ENCODE results near the gene RASGRP2.

The RASGRP2 gene

DNA sequence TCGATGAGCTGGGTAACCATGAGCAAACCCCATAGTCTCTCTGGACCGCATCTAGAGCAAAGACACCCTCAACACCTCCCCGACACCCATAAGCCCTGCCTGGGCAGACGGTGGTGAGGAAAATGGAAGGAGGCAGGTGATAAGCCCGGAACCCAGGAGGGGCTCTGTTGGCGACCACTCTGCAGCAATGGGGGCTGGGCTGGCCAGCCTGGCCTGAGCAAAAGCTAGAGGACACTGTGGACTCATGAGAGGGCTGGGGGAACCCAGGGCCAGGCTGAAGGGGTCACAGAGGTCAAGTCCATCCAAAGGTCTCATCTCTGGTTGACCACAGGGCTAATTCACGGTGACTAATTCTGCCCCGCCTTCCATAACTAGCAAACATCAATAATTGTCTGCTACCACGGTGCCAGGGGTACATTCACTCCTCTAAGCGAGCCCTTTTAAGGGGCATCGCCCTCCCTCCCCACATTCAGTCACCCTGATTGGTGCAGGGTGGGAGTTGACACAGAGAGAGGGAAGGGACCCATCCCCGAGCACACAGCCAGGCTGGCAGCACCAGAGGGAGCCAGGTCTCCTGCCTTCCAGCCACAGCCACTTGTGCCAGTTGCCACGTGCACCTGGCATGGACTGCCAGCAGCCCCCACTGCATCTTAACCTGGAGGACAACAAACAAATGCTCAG is 11.9 kb upstream of the RASGRP2 start:
- no peak for DNase-seq (ENCODE audit: low spot score)

DNA sequence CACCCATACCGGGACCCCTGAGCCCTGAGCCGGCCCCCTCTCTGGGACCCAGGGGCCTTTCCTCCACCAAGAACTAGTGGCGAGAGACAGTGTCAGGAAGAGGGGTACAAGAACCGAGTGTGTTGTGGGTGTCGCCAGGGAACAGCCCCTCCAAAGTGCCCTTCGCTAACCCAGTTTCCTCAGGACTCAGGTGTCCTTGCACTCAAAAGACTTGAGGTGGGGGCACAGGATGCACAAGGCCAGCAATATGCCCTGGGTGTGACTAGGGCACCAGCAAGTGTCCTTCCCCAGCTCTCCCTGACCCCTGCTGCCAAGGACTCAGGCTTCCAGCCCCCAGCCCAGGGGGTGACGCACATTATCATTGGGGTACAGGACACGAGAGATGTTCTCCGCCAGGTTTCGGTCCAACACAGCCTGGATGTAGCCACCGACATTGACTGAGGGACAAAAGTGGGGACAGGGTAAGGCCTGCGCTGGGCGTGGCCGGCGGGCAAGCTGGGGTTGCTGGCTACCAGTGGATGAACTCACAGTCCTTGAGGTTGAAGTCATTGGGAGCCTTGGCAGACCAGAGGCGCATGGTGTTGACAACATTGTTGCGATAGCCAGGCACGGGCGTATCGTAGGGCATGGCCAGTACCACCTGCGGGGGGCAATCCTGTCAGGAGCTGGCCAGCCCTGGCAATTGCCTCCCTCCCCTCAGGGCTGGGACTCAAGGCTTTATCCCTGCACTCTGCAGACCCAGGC is 11.1 kb upstream of the RASGRP2 start:
- no peak for DNase-seq (ENCODE audit: low spot score)

DNA sequence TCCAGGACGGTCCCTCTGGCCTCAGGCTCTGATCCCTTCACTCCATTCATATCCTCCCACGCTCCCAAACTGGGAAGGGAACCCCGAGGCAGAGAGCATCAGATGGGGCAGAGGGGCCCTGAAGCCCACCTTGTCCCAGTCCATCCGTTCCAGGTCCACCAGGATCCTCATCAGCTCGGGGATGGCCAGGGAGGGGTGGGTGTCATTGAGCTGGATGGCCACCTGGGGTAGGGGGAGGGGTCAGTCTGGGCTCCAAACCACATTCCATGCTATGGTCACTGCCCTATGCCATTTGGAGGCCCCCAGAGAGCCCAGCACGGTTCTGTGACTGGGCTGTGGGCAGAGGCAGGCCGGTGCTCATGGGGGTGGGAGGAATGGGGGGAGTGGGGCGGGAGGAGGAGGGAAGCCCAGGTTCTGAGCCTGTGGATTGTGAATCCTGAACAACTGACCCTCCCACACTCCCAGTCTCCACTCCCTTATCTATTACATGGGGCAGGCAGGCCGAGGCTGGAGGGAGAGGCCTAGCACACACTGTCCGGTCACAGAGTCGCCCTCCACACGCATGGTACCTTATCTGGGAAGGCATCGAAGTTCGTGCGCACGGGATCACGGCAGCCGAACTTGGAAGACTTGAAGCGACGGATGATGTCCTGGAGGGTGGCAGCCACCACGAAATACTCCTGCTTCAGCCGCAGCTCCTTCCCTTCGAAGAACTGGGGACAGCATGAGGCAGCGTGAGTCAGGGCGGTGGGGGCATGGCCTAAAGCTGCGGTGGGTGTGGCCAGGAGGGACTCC is 10.4 kb upstream of the RASGRP2 start:
- no peak for DNase-seq (ENCODE audit: low spot score)

DNA sequence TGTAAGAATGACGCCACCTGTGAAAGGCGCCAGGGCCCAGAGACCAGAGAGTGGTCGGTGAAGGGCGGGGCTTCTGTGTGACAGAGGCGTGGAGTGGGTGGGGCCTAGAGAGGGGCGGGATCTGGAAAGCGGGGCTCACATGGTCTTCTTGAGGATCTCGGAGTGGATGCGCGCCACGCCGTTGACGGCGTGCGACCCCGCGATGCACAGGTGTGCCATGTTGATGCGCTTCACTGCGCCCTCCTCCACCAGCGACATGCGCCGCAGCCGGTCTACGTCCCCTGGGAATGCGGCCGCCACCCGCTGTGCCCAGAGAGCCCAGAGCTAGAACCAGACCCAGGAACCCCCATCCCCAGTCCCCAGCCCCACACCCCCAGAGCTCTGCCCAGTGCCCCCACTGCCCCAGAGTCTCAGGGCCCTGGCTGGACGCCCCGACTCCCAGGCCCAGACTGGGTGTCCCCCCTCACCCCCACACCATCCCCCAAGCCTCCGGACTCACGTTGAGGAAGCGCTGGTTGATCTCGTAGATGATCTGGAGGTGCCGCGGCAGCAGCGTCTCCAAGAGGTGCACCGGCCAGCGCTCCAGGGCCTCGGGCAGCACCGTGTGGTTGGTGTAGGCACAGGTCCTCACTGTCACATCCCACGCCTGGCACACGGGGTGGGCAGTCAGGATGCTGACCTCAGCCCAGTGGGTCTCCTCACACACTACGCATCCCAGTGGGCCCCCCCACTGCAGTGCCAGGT is 9.6 kb upstream of the RASGRP2 start:
- no peak for DNase-seq (ENCODE audit: low spot score)

DNA sequence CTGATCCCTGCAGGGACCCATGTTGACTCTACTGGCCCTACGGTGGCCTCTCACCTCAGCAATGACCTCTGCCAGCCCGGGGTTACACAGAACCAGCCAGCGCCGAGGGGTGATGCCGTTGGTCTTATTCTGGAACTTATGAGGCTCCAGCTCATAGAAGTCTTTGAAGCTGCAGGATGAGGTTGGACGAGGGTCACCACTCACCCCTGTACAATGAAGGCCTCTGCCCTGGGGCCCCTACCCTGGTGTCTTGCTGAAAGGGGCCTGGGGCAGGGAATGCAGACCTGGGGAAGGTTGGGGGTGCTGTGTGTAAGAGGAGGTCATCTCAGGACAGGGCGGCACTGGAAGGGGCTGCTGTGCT is 9.1 kb upstream of the RASGRP2 start:
- no peak for DNase-seq (ENCODE audit: low spot score)

DNA sequence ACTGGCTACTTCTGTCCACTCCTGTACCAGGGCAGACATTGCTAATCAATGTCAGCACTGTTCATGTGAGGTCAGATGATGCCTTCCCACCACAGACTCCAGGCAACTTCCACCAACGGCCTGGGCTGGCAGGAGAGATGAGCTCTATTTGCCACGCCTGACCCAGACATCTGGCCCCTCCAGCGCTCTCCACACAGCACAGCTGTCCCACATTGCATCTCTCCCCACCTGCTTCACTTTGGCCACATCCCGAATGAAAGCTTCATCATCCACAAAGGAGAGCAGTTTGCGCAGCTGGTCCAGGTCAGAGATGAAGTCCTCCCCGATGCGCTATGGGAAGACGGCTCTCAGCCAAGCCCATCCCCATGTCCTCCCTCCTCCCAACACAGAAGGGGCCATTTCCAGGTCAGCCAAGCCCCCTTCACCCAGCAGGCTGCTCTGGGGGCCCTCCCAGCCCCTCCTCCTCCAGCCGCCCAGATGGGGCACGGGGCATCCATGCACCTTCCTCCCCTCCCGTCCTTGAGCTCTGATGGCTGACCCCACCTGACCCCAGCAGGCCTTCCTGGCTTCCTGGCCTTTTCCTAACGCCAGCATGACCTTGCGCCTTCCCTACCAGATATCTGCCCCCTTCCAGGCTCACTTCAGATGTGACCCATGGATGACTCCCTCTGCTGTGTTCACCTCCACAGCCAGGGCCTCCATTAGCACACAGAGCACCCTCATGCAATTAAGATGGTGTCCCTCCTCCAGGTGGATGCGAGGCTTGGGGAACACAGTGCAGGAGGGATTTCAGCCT is 8.4 kb upstream of the RASGRP2 start:
- no peak for DNase-seq (ENCODE audit: low spot score)

DNA sequence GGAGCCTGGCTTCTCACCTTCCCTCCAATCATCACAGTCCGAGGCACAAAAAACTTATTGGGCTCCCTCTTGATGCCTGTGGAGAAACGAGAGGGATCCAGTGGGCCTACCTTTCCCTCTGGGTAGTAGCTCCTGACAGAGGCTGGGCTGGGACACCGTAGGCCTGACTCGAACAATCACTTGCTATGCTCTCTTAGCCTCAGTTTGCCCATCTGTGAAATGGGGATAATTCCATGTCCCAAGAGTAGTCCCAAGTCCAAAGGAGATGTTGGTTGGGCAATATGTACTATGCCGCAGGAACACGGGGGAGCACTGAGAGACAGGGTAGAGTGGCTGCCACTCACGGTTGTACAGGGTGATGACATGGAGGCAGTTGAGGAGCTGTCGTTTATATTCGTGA is 7.6 kb upstream of the RASGRP2 start:
- no peak for DNase-seq (ENCODE audit: low spot score)

DNA sequence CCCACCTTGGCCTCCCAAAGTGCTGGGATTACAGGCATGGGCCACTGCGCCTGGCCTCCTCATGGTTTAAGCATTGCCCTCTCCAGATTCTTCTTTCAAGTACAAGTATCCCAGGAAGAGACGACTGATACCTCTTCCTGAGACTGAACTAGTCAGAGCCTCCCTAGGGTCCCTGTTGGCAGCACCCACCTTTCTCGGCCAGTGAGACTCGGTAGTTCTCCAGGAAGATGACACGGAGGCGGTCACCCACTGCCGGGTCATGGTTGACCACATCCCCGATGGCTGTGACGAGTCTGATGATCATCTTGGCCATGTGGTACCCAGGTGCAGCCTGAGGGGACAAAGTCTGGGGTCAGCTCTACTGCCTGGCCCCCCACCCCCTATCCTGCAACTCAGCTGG is 7.2 kb upstream of the RASGRP2 start:
- DNase-seq (ENCODE audit: low spot score): no peak

DNA sequence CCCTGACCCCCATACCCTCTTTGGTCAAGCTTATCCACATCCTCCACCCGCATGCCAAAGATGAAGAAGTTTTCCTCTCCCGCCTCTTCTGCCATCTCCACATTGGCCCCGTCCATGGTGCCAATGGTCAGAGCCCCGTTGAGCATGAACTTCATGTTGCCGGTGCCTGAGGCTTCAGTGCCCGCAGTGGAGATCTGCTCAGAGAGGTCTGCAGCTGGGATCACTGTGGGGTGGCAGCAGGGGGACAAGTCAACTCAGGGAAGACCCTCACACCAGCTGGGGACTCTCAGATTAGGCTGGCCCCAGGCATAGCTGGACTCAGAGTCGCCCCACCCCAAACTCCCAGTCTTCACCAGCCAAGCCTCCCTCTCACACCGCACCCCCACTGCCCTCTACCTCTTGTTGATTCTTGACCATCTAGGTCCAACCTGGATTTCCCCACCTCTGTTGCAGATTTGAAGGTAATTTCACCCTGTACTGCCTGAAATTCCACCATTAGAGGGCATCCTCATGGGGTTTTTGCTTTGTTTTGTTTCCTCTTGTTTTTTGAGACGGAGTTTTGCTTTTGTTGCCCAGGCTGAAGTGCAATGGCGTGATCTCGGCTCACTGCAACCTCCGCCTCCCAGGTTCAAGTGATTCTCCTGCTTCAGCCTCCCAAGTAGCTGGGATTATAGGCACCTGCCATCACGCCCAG is 6.6 kb upstream of the RASGRP2 start:
- no peak for DNase-seq (ENCODE audit: low spot score)

DNA sequence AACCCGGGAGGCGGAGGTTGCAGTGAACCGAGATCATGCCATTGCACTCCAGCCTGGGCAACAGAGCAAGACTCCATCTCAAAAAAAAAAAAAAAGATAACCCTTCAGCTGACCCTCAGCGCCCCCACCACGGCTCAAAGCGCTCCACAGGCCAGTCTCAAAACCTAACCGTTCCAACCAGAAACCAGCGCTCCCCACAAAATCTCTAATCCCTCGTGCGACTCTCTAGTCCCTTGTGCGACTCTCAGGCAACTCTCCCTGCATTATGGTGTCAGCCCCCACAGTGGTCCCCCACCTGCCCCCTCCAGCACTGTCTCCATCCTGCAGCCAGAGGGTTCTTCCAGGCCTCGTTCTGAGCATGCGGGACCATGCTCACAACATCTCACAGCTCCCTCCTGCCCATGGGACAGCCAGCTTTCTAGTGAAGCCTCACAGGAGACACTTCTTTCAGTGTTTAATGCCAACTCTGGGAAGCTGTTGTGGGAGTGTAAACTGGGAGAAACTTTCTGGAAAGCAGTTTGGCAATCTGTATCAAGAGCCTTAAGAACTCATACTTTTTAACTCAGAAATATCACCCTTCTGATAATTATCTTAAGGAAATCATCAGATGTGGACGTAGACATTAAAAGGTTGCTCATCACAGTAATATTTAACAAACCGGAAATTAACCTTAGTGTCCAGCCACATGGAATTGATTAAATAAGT is 4.2 kb upstream of the RASGRP2 start:
- no peak for DNase-seq (ENCODE audit: low spot score)

DNA sequence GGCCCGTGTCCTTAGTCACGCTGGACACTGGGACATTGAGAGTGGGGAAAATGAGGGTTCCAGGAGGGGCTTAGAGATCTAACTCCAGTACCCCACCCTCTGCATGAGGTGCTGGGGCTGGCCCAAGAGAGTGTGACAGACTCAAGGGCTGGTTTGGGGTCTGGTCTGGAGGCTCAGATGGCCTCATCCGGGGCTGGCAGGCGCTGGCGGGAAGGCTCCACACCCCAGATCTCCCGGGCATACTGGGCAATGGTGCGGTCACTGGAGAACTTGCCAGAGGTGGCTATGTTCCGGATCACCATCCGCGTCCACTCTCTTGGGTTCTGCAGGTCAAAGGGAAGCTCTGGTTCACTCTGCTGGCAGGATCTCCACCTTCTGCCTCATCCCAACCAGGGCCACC is 2.5 kb upstream of the RASGRP2 start:
- no peak for DNase-seq (ENCODE audit: low spot score)

DNA sequence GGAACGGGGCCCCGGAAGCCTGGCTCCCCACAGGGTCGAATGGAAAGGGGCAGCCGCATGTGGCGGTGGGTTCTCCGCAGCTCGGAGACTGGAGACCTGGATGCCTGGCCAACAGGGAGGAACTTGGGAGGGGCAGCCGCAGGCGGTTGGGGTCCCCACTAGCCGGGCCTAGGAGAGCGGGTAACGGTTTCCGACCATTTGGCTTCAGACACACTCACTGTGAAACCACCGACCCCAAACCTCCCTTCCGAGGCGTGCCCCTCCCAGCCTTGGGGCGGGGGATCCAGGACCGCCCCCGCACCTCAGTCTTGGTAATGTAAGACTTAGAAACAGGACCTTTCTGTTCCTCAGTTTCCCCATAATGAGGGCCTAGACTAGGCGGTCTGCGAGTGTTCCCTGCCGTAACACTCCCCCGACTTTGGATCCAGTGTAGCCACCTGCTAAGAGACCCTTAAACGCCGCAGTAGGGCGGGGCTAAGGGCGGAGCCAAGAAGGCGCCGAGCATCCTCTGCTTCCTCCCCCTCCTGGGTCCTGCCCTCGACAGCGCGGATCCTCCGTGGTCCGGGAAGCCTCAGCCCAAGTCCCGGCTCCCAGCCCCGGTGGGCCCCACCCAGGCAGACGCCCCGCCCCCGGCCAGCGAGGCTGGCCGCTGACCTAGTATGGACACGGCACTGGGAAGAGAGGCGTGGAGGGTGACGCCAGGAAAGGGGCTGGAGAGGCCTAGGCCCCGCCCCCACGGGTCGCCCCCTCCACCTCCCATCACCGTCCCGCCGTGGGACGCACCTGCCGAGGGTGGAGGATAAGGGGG is 1.8 kb upstream of the RASGRP2 start:
- DNase-seq (ENCODE audit: low spot score): peak; percentile 44

DNA sequence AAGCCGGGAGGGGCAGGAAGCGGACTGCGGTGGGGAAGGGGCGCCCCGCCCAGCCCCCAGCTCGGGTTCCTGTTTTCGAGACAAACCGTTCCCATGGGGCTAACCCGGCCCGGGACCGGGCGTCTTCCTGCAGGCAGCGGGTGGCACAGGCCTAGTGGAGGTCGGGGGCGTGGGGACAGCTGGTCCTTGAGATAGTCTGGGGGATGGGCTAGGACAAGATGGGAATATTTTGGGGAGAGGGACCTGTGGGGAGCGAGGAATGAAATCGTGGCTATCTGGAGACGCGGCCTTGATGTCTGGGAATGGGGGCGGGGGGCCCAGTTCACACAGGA is 1.2 kb upstream of the RASGRP2 start:
- DNase-seq (ENCODE audit: low spot score): no peak

DNA sequence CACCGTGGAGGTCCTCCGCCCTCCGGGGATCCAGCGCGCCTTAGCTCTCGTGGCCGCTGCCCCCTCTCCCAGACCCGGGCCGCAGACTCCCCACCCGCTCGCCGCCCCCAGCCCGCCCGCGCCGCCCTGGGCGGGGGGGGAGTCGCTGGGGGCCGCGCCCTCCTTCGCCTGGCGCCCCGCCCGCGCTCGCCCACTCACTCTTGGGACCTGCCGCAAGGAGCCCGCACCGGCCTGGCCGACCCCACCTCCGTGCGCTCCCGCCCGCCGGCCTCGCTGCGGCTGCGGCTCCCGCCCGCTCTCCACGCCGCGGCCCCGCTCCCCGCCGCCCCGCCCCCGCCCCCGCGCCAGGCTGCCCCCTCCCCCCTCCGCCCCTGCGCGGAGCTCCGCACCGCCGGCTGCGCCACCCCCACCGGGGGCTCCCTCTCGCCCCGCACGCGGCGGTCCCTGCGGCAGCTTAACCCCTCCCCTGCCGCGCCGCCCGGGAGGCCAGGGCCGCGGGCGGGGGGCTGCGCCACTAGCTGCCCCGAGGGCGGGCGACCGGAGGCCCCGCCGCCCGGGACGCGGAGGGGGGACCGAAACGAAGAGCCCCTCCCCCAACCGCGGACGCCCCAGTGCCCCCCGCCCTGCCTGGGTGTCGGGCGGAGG is 724 bp upstream of the RASGRP2 start:
- DNase-seq (ENCODE audit: low spot score): no peak

DNA sequence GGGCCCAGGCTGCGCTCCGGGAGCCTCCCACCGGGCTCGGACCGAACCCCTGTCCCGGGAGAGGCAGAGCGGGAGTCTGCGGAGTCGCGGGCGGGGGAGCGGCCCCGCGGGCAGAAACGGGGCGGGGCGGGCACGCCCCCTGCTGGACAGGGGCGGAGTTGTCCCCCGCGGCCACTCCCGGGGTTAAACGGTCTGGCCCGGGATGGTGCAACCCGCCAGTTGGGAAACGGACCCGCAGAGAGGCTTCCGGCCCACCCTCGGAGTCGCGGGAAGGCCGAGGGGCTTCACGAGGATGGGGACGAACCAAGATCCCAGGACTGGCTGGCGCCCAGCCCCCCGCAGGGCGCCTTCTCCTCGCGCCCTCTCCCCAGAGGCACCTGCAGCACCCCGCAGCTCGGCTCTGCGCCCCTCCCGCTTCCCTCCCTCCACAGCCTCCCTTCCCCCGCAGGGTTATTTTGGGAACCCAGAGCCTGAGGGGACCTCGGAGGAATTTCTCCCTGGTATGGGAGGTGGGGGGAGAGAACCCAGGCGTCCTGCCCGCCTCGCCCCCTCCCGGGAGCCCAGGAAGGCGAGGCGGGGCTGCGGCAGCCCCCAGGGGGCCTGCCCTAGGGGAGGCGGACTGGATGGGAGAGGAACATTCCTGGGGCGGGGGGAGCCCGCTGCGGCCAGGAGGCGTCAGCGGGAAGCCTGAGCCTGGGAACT is 902 bp downstream of the RASGRP2 start:
- DNase-seq (ENCODE audit: low spot score): peak; percentile 71

DNA sequence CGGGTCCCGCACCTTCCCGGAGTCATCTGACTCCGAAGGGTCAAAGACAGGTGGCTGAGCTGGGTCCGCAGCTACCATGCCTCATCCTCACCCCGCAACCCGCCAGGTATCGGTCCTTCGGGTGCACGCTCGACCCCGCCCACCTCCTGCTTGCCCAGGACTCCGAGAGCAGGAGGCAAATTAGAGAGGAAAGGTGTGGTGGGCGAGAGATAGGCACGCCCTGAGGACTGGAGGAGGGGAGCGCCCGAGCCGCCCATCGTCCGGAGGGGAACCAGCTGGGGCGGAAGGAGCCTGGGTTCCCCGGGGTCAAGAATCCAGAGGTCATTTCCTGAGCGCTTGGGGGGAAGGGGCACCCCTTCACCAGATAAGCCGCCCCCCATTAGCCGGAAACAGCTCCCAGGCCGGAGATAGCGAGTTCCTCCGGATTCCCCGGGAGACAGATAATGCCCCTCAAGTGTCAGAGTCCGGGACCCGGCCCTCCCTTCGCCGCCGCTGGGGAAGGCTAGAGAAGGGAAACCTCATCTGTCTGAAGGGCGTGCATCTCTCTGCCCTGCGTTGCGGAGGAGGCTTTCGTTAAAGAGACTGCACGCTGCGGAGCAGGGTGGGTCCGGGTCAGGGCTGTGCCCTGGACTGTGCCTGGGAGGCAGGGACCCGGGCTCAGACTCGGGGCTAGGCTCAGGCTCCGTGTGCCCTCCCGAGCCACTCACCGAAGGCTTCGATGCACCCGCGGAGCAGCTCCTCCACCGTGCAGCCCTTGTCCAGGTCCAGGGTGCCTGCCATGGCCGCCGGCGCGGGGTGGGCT is 1.7 kb downstream of the RASGRP2 start:
- no peak for DNase-seq (ENCODE audit: low spot score)

DNA sequence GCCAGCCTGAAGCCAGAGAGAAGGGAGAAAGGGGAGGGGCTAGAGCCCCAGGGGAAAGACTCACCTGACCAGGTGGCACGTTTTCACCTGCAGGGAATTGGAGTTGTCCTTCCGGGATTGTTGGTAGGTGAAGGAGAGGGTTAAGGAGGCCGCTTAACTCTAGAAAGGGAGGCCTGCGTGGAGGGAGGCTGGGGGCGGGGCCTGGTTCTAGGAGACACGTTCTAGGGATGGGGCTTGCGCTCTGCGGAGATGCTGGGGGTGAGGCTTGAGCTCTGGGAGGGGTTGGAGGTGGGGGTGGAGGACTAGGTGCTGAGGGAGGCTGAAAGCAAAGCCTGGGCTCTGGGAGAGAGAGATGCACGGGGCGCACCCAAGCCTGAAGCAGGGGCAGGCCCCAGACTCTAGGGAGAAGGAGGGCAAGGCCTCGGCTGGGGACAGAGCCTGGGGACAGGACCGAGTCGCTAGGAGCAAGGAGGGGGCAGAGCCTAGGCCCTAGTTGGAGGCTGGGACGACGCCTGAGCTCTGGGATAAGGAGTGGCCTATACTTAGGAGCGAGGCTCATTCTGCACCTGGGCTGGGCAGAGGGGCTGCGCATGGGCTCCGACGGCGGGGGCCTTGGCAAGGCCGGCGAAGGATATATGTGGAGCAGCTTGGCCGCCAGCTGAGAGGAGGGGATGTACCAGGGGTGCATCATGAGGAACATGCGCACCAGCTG is 2.4 kb downstream of the RASGRP2 start:
- DNase-seq (ENCODE audit: low spot score): no peak
